Measurements from ENCODE around the gene MARCHF10.

Gene MARCHF10

GRCh38 chr17:62675260-62675659, 132.9 kb downstream of the MARCHF10 start:
- no peaks in the 10 kb centered on the region for H3K36me3 ChIP-seq (ENCODE audit: insufficient read depth, low read length)
- no peak overlapping the region for H3K9ac ChIP-seq (ENCODE audit: low read depth, low read length)
- no peaks in the 10 kb centered on the region; the same call in 1 of the 2 replicates for H3K4me1 ChIP-seq (ENCODE audit: insufficient read depth, low read length)
- H3K9me3 ChIP-seq (ENCODE audit: control insufficient read depth, insufficient read depth, low read length), result no peaks in the 10 kb centered on the region

GRCh38 chr17:62674841-62675240, 133.3 kb downstream of the MARCHF10 start:
- Histone ChIP-seq H3K9me3 (ENCODE audit: control insufficient read depth, insufficient read depth, low read length) (no peaks in the 10 kb centered on the region), H3K36me3 (ENCODE audit: insufficient read depth, low read length) (no peaks in the 10 kb centered on the region), H3K4me1 (ENCODE audit: insufficient read depth, low read length) (no peaks in the 10 kb centered on the region; the same call in 1 of the 2 replicates), H3K9ac (ENCODE audit: low read depth, low read length) (no peak overlapping the region)

GRCh38 chr17:62674363-62674739, 133.8 kb downstream of the MARCHF10 start:
- Histone ChIP-seq H3K36me3 (ENCODE audit: insufficient read depth, low read length) (no peaks in the 10 kb centered on the region), H3K4me1 (ENCODE audit: insufficient read depth, low read length) (no peaks in the 10 kb centered on the region; the same call in 1 of the 2 replicates), H3K9ac (ENCODE audit: low read depth, low read length) (no peak overlapping the region), H3K9me3 (ENCODE audit: control insufficient read depth, insufficient read depth, low read length) (no peaks in the 10 kb centered on the region)

GRCh38 chr17:62673614-62674362, 134.3 kb downstream of the MARCHF10 start:
- Histone ChIP-seq H3K36me3 (ENCODE audit: insufficient read depth, low read length) (no peaks in the 10 kb centered on the region), H3K4me1 (ENCODE audit: insufficient read depth, low read length) (no peaks in the 10 kb centered on the region), H3K9ac (ENCODE audit: low read depth, low read length) (no peak overlapping the region), H3K9me3 (ENCODE audit: control insufficient read depth, insufficient read depth, low read length) (no peaks in the 10 kb centered on the region)

GRCh38 chr17:62672957-62673356, 135.2 kb downstream of the MARCHF10 start:
- no peaks in the 10 kb centered on the region for H3K36me3 ChIP-seq (ENCODE audit: insufficient read depth, low read length)
- no peak overlapping the region for H3K9ac ChIP-seq (ENCODE audit: low read depth, low read length)
- H3K4me1 ChIP-seq (ENCODE audit: insufficient read depth, low read length), result no peaks in the 10 kb centered on the region
- no peaks in the 10 kb centered on the region for H3K9me3 ChIP-seq (ENCODE audit: control insufficient read depth, insufficient read depth, low read length)

- H3K9ac ChIP-seq (ENCODE audit: low read depth, low read length), result no peak overlapping the region
- H3K4me1 ChIP-seq (ENCODE audit: insufficient read depth, low read length), result no peaks in the 10 kb centered on the region
These were observed 136.6 kb downstream of the MARCHF10 start for GRCh38 chr17:62671553-62671952.

GRCh38 chr17:62670202-62670821, 137.8 kb downstream of the MARCHF10 start:
- H3K36me3 ChIP-seq (ENCODE audit: insufficient read depth, low read length), result 0 out of 2 replicates have a peak, but pooled peaks cover 3% of the 10 kb centered on the region
- no peaks in the 10 kb centered on the region for H3K9me3 ChIP-seq (ENCODE audit: control insufficient read depth, insufficient read depth, low read length)
- H3K4me1 ChIP-seq (ENCODE audit: insufficient read depth, low read length), result no peaks in the 10 kb centered on the region
- no peak overlapping the region for H3K9ac ChIP-seq (ENCODE audit: low read depth, low read length)

More at GRCh38 chr17:62671553-62671952, 136.6 kb downstream of the MARCHF10 start:
- Histone ChIP-seq H3K9me3 (ENCODE audit: control insufficient read depth, insufficient read depth, low read length) (no peaks in the 10 kb centered on the region), H3K36me3 (ENCODE audit: insufficient read depth, low read length) (0 out of 2 replicates have a peak, but pooled peaks cover 3% of the 10 kb centered on the region)

GRCh38 chr17:62668091-62668804, 139.9 kb downstream of the MARCHF10 start:
- H3K36me3 ChIP-seq (ENCODE audit: insufficient read depth, low read length), result 0 out of 2 replicates have a peak, but pooled peaks cover 3% of the 10 kb centered on the region
- no peak overlapping the region for H3K9ac ChIP-seq (ENCODE audit: low read depth, low read length)
- no peaks in the 10 kb centered on the region for H3K9me3 ChIP-seq (ENCODE audit: control insufficient read depth, insufficient read depth, low read length)
- H3K4me1 ChIP-seq (ENCODE audit: insufficient read depth, low read length), result no peaks in the 10 kb centered on the region

- Histone ChIP-seq H3K9me3 (ENCODE audit: control insufficient read depth, insufficient read depth, low read length) (no peaks in the 10 kb centered on the region), H3K4me1 (ENCODE audit: insufficient read depth, low read length) (no peaks in the 10 kb centered on the region), H3K36me3 (ENCODE audit: insufficient read depth, low read length) (0 out of 2 replicates have a peak, but pooled peaks cover 3% of the 10 kb centered on the region), H3K9ac (ENCODE audit: low read depth, low read length) (no peak overlapping the region)
These were observed 141.1 kb downstream of the MARCHF10 start for GRCh38 chr17:62666801-62667591.

- no peaks in the 10 kb centered on the region for H3K9me3 ChIP-seq (ENCODE audit: control insufficient read depth, insufficient read depth, low read length)
- no peak overlapping the region for H3K9ac ChIP-seq (ENCODE audit: low read depth, low read length)
- H3K36me3 ChIP-seq (ENCODE audit: insufficient read depth, low read length), result 0 out of 2 replicates have a peak, but pooled peaks cover 3% of the 10 kb centered on the region
- no peaks in the 10 kb centered on the region for H3K4me1 ChIP-seq (ENCODE audit: insufficient read depth, low read length)
These were observed 141.9 kb downstream of the MARCHF10 start for GRCh38 chr17:62666061-62666800.

- 0 out of 2 replicates have a peak, but pooled peaks cover 3% of the 10 kb centered on the region for H3K36me3 ChIP-seq (ENCODE audit: insufficient read depth, low read length)
- H3K4me1 ChIP-seq (ENCODE audit: insufficient read depth, low read length), result no peaks in the 10 kb centered on the region
- no peak overlapping the region for H3K9ac ChIP-seq (ENCODE audit: low read depth, low read length)
- H3K9me3 ChIP-seq (ENCODE audit: control insufficient read depth, insufficient read depth, low read length), result peaks cover 5% of the 10 kb centered on the region; the same call in 1 of the 2 replicates
These were observed 142.5 kb downstream of the MARCHF10 start for GRCh38 chr17:62665599-62665998.

- Histone ChIP-seq H3K9me3 (ENCODE audit: control insufficient read depth, insufficient read depth, low read length) (peaks cover 10% of the 10 kb centered on the region; the same call in 1 of the 2 replicates), H3K9ac (ENCODE audit: low read depth, low read length) (no peak overlapping the region), H3K36me3 (ENCODE audit: insufficient read depth, low read length) (0 out of 2 replicates have a peak, but pooled peaks cover 3% of the 10 kb centered on the region), H3K4me1 (ENCODE audit: insufficient read depth, low read length) (no peaks in the 10 kb centered on the region)
These were observed 143.6 kb downstream of the MARCHF10 start for GRCh38 chr17:62664336-62665120.

- Histone ChIP-seq H3K4me1 (ENCODE audit: insufficient read depth, low read length) (no peaks in the 10 kb centered on the region), H3K9ac (ENCODE audit: low read depth, low read length) (no peak overlapping the region), H3K9me3 (ENCODE audit: control insufficient read depth, insufficient read depth, low read length) (peaks cover 10% of the 10 kb centered on the region; the same call in 1 of the 2 replicates), H3K36me3 (ENCODE audit: insufficient read depth, low read length) (0 out of 2 replicates have a peak, but pooled peaks cover 3% of the 10 kb centered on the region)
These were observed 144.8 kb downstream of the MARCHF10 start for GRCh38 chr17:62663304-62663703.
